KMS-11 (cell line): ENCODE data around the gene MYMX.
"Not testable (repeated sequence)": the region's sequence is repeated elsewhere in the genome, so short reads cannot be mapped to it uniquely, and the experiment has no call there.

Experiments used
- H2AFZ ChIP-seq: fragments of 200-600 bp; sonication (generic); 2 replicates; pipeline ENCODE4 v1.6.1; 2016; ENCODE audit warnings: antibody characterized with exemption, mixed run types, low read depth
- H3K27ac ChIP-seq: fragments of 200-600 bp; sonication (generic); 2 replicates; pipeline ENCODE4 v1.6.1; 2016; ENCODE audit warnings: mild to moderate bottlenecking, mixed run types
- H3K27me3 ChIP-seq: fragments of 200-600 bp; sonication (generic); 2 replicates; pipeline ENCODE4 v1.6.1; 2017; ENCODE audit warnings: mild to moderate bottlenecking, low read depth, mixed run types, moderate library complexity; ENCODE audit not compliant: insufficient read depth
- H3K36me3 ChIP-seq: fragments of 200-600 bp; sonication (generic); 2 replicates; pipeline ENCODE4 v1.6.1; 2017; ENCODE audit warnings: mild to moderate bottlenecking, mixed run types; ENCODE audit not compliant: insufficient read depth
- H3K4me1 ChIP-seq: fragments of 200-600 bp; sonication (generic); 2 replicates; pipeline ENCODE4 v1.6.1; 2016; ENCODE audit warnings: mild to moderate bottlenecking, low read depth, mixed run types; ENCODE audit not compliant: poor library complexity, severe bottlenecking
- H3K4me2 ChIP-seq: fragments of 200-600 bp; sonication (generic); 2 replicates; pipeline ENCODE4 v1.7.0; 2016; ENCODE audit warnings: mild to moderate bottlenecking, mixed run types
- H3K4me3 ChIP-seq: fragments of 200-600 bp; sonication (generic); IDR thresholded peaks from 2 replicates; pipeline ENCODE4 v1.6.1; 2017; ENCODE audit warnings: low read depth, low read length, mixed read lengths; ENCODE audit not compliant: insufficient read depth
- H3K79me2 ChIP-seq: fragments of 200-600 bp; sonication (generic); 2 replicates; pipeline ENCODE4 v1.6.1; 2016; ENCODE audit warnings: low read depth, mixed run types; ENCODE audit not compliant: insufficient read depth
- H3K9ac ChIP-seq: fragments of 200-600 bp; sonication (generic); 2 replicates; pipeline ENCODE4 v1.6.1; 2016; ENCODE audit warnings: mild to moderate bottlenecking, mixed run types
- H4K20me1 ChIP-seq: fragments of 200-600 bp; sonication (generic); 2 replicates; pipeline ENCODE4 v1.6.1; 2016; ENCODE audit warnings: mild to moderate bottlenecking, mixed run types; ENCODE audit not compliant: insufficient read depth
- TF ChIP-seq, protein P1 (sequence below): fragments of 200-600 bp; sonication (generic); conservative IDR thresholded peaks from 2 replicates; pipeline ENCODE4 v1.6.1; 2017; ENCODE audit warnings: low read depth, mild to moderate bottlenecking, antibody characterized with exemption, low read length, moderate library complexity, mixed read lengths

MYMX gene

DNA sequence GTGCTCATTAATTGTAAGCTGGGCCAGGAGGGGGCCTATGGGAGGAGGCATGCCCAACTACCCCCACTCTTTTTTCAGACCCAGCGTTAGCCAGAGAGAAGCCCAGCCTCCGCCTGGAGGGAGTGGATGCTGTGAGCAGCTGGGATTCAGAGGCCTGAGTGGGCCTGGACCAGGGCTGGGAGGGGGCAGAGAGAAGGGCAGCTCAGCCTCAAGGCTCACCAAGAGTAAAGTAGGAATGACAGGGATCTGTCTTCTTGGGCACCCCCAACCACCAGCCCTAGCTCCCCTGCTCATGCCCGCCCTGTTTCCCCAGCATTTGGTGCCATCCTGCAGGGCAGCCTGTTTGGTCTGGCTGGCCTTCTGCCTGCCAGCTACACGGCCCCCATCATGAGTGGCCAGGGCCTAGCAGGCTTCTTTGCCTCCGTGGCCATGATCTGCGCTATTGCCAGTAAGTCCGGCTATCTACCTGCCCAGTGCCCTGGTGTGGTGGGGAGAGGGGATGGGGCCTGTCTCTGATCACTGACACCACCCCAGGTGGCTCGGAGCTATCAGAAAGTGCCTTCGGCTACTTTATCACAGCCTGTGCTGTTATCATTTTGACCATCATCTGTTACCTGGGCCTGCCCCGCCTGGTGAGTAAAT lies 13.4 kb downstream of the MYMX start:
- Histone ChIP-seq H3K27ac (no peak overlapping the region), H3K79me2 (peaks cover 35% of the 10 kb centered on the region), H2AFZ (no peak overlapping the region), H3K36me3 (no peaks in the 10 kb centered on the region), H4K20me1 (peaks cover 8% of the 10 kb centered on the region; the same call in 1 of the 2 replicates), H3K27me3 (no peaks in the 10 kb centered on the region), H3K4me2 (no peak overlapping the region), H3K9ac (no peak overlapping the region), H3K4me3 (no peak overlapping the region), H3K4me1 (peaks cover 21% of the 10 kb centered on the region)
- TF ChIP-seq, protein P1, sequence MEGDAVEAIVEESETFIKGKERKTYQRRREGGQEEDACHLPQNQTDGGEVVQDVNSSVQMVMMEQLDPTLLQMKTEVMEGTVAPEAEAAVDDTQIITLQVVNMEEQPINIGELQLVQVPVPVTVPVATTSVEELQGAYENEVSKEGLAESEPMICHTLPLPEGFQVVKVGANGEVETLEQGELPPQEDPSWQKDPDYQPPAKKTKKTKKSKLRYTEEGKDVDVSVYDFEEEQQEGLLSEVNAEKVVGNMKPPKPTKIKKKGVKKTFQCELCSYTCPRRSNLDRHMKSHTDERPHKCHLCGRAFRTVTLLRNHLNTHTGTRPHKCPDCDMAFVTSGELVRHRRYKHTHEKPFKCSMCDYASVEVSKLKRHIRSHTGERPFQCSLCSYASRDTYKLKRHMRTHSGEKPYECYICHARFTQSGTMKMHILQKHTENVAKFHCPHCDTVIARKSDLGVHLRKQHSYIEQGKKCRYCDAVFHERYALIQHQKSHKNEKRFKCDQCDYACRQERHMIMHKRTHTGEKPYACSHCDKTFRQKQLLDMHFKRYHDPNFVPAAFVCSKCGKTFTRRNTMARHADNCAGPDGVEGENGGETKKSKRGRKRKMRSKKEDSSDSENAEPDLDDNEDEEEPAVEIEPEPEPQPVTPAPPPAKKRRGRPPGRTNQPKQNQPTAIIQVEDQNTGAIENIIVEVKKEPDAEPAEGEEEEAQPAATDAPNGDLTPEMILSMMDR, result no peak

DNA sequence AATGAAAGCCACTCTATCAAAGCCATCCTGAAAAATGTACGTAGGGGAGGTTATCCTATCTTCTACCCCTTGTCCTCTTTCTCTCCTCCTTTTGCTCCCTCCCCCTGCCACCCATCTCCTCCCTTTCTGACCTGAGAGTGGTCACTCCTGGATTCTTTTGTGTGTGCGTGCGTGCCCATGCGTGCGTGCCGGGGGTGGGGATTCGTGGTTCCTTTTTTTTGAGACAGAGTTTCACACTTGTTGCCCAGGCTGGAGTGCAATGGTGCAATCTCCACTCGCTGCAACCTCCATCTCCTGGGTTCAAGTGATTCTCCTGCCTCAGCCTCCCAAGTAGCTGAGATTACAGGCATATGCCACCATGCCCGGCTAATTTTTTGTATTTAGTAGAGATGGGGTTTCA lies 14.7 kb downstream of the MYMX start:
- not testable (repeated sequence) for H2AFZ ChIP-seq, H3K4me2 ChIP-seq, H3K36me3 ChIP-seq, H3K4me1 ChIP-seq, H3K27ac ChIP-seq, H3K9ac ChIP-seq, H3K27me3 ChIP-seq, H3K4me3 ChIP-seq, H4K20me1 ChIP-seq
- H3K79me2 ChIP-seq, result peaks cover 22% of the 10 kb centered on the region

GRCh38 chr6:44232676-44233566 lies 16.2 kb downstream of the MYMX start:
- H3K36me3 ChIP-seq, result no peaks in the 10 kb centered on the region
- no peaks in the 10 kb centered on the region for H4K20me1 ChIP-seq
- H3K27ac ChIP-seq, result no peak overlapping the region; the same call in 1 of the 2 replicates
- H3K9ac ChIP-seq, result no peak overlapping the region
- H3K4me1 ChIP-seq, result peaks cover 6% of the 10 kb centered on the region
- peaks cover 7% of the 10 kb centered on the region; the same call in 1 of the 2 replicates for H3K79me2 ChIP-seq
- H3K4me3 ChIP-seq, result no peak overlapping the region
- TF ChIP-seq, protein P1, result no peak
- no peak overlapping the region for H3K4me2 ChIP-seq
- no peaks in the 10 kb centered on the region for H3K27me3 ChIP-seq
- H2AFZ ChIP-seq, result no peak overlapping the region

DNA sequence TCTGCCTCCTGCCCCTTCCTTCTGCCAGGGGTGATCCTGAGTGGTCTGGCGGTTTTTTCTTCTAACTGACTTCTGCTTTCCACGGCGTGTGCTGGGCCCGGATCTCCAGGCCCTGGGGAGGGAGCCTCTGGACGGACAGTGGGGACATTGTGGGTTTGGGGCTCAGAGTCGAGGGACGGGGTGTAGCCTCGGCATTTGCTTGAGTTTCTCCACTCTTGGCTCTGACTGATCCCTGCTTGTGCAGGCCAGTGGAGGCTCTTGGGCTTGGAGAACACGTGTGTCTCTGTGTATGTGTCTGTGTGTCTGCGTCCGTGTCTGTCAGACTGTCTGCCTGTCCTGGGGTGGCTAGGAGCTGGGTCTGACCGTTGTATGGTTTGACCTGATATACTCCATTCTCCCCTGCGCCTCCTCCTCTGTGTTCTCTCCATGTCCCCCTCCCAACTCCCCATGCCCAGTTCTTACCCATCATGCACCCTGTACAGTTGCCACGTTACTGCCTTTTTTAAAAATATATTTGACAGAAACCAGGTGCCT lies 16.9 kb downstream of the MYMX start:
- no peaks in the 10 kb centered on the region for H3K27me3 ChIP-seq
- no peaks in the 10 kb centered on the region for H3K79me2 ChIP-seq
- H3K9ac ChIP-seq, result no peak overlapping the region
- no peak overlapping the region for H3K4me2 ChIP-seq
- peaks cover 13% of the 10 kb centered on the region for H3K4me1 ChIP-seq
- H2AFZ ChIP-seq, result no peak overlapping the region
- TF ChIP-seq, protein P1, result no peak
- H3K27ac ChIP-seq, result no peak overlapping the region; the same call in 1 of the 2 replicates
- no peak overlapping the region for H3K4me3 ChIP-seq
- H4K20me1 ChIP-seq, result no peaks in the 10 kb centered on the region
- no peaks in the 10 kb centered on the region for H3K36me3 ChIP-seq
